K562 (cell line): ENCODE data around the gene PPHLN1. TPM values are rescaled to one million over a fixed set of nuclear protein-coding genes. Genes with fewer than 3 reads are reported as not detected.

ENCODE experiments used
- ASH1L ChIP-seq: fragments of 450-650 bp; IDR thresholded peaks from 2 replicates; pipeline ENCODE4 v1.6.1; 2018; ENCODE audit warnings: borderline replicate concordance, mild to moderate bottlenecking, low read depth; ENCODE audit not compliant: partially characterized antibody
- CBFA2T2 ChIP-seq: fragments of 450-650 bp; conservative IDR thresholded peaks from 2 replicates; pipeline ENCODE4 v1.6.1; 2017; ENCODE audit warnings: mild to moderate bottlenecking
- CBX1 ChIP-seq: sonication (generic); IDR thresholded peaks from 2 replicates; pipeline ENCODE4 v1.6.1; 2016; ENCODE audit warnings: antibody characterized with exemption, low read depth, mild to moderate bottlenecking
- CHAMP1 ChIP-seq: fragments of 450-650 bp; IDR thresholded peaks from 2 replicates; pipeline ENCODE4 v1.6.1; 2016; ENCODE audit warnings: mild to moderate bottlenecking
- CXXC5 ChIP-seq: fragments of 250-450 bp; sonication (Bioruptor Pico); IDR thresholded peaks from 2 replicates; pipeline ENCODE4 v1.8.0; 2022; ENCODE audit warnings: inconsistent platforms, mild to moderate bottlenecking, moderate library complexity
- FOXJ2 ChIP-seq: fragments of 200-800 bp; sonication (Bioruptor generic); IDR thresholded peaks from 2 replicates; pipeline ENCODE4 v1.6.1; 2016; ENCODE audit warnings: missing genetic modification characterization, missing compliant biosample characterization
- IFI16 ChIP-seq: fragments of 250-450 bp; sonication (Bioruptor Pico); IDR thresholded peaks from 2 replicates; pipeline ENCODE4 v2.1.2; 2022; ENCODE audit warnings: mild to moderate bottlenecking, inconsistent platforms
- KLF6 ChIP-seq: fragments of 250-450 bp; sonication (Bioruptor Pico); IDR thresholded peaks from 2 replicates; pipeline ENCODE4 v1.4.0; 2020; ENCODE audit warnings: mild to moderate bottlenecking, moderate library complexity, borderline replicate concordance
- NELFE ChIP-seq: IDR thresholded peaks from 2 replicates; pipeline ENCODE4 v1.6.1; 2011; ENCODE audit warnings: mild to moderate bottlenecking; ENCODE audit not compliant: insufficient read depth, insufficient read length
- PHB ChIP-seq: fragments of 250-450 bp; sonication (Bioruptor Pico); IDR thresholded peaks from 2 replicates; pipeline ENCODE4 v1.5.0; 2021
- PPARD ChIP-seq: fragments of 250-450 bp; sonication (Bioruptor Pico); IDR thresholded peaks from 2 replicates; pipeline ENCODE4 v1.8.0; 2022; ENCODE audit warnings: inconsistent platforms, mild to moderate bottlenecking, moderate library complexity
- SMC3 ChIP-seq: conservative IDR thresholded peaks from 2 replicates; pipeline ENCODE4 v1.6.1; 2011; ENCODE audit warnings: low read depth, low read length, improper control_type of control experiment; ENCODE audit not compliant: insufficient read depth
- TCF7L2 ChIP-seq: fragments of 150-350 bp; IDR thresholded peaks from 2 replicates; pipeline ENCODE4 v1.6.1; 2016; ENCODE audit warnings: low read depth, mild to moderate bottlenecking, low read length, moderate library complexity
- TOE1 ChIP-seq, 2 experiments: fragments of 450-650 bp in 1 of 2; sonication (generic) in 1 of 2; formaldehyde crosslinking in 1 of 2; IDR thresholded peaks; 2 replicates each; pipeline versions ENCODE4 v1.7.1 to v1.8.0; 2016 to 2022; ENCODE audit warnings: borderline replicate concordance in 2 of 2, mild to moderate bottlenecking in 2 of 2, antibody characterized with exemption in 1 of 2, inconsistent platforms in 1 of 2, low read depth in 1 of 2, missing genetic modification reagents in 1 of 2, moderate library complexity in 1 of 2
- ZNF143 ChIP-seq: sonication (generic); formaldehyde crosslinking; IDR thresholded peaks from 2 replicates; pipeline ENCODE4 v1.9.0; 2022; ENCODE audit warnings: mild to moderate bottlenecking, missing genetic modification reagents
- polyA plus RNA-seq, 8 experiments: library from polyadenylated mRNA; depleted of rRNA in 4 of 8; stranded (reverse) in 5 of 8; unstranded in 3 of 8; fragments of >200 nt; fragmentation: Nextera tagmentation in 2 of 8; fragmentation: Illumina TruSeq in 1 of 8; extraction: Ambion mirVana in 2 of 8; extraction: Trizol in 1 of 8; gene quantifications; 2 replicates each; pipeline versions ENCODE4 v1.2.1 to v1.2.3, GENCODE V29; 2011 to 2014; ENCODE audit warnings: inconsistent platforms in 1 of 8, missing spikeins in 1 of 8
- total RNA-seq, 7 experiments: library from RNA; depleted of rRNA in 6 of 7; stranded (reverse); fragments of >200 nt in 6 of 7; fragmentation: Illumina TruSeq in 2 of 7; extraction: Trizol in 2 of 7; gene quantifications; 2 replicates each; pipeline versions ENCODE4 v1.2.1 to v1.2.3, GENCODE V29; 2011 to 2021; ENCODE audit warnings: low replicate concordance in 1 of 7
- TF ChIP-seq, protein P1 (sequence below): fragments of 250-450 bp; sonication (Bioruptor Pico); IDR thresholded peaks from 2 replicates; pipeline ENCODE4 v1.4.0; 2020; ENCODE audit warnings: mild to moderate bottlenecking, moderate library complexity, borderline replicate concordance
- TF ChIP-seq, protein P2 (sequence below): fragments of 450-650 bp; IDR thresholded peaks from 2 replicates; pipeline ENCODE4 v1.6.1; 2016; ENCODE audit warnings: antibody characterized with exemption
- TF ChIP-seq, protein P3 (sequence below): fragments of 450-650 bp; formaldehyde crosslinking; IDR thresholded peaks from 2 replicates; pipeline ENCODE4 v1.4.0; 2022; ENCODE audit warnings: mild to moderate bottlenecking, moderate library complexity

The PPHLN1 gene
- total and polyA plus RNA-seq, 9 of the 15 experiments (the other 6 are each of a cell fraction or from before 2014, with no cell fraction given): 66.3 to 112 (median 93.6) TPM

- TF ChIP-seq, protein P1, sequence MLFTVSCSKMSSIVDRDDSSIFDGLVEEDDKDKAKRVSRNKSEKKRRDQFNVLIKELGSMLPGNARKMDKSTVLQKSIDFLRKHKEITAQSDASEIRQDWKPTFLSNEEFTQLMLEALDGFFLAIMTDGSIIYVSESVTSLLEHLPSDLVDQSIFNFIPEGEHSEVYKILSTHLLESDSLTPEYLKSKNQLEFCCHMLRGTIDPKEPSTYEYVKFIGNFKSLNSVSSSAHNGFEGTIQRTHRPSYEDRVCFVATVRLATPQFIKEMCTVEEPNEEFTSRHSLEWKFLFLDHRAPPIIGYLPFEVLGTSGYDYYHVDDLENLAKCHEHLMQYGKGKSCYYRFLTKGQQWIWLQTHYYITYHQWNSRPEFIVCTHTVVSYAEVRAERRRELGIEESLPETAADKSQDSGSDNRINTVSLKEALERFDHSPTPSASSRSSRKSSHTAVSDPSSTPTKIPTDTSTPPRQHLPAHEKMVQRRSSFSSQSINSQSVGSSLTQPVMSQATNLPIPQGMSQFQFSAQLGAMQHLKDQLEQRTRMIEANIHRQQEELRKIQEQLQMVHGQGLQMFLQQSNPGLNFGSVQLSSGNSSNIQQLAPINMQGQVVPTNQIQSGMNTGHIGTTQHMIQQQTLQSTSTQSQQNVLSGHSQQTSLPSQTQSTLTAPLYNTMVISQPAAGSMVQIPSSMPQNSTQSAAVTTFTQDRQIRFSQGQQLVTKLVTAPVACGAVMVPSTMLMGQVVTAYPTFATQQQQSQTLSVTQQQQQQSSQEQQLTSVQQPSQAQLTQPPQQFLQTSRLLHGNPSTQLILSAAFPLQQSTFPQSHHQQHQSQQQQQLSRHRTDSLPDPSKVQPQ (CRISPR knock-in tag): no peak
- TF ChIP-seq NELFE: no peak
- no peak for TF ChIP-seq CBX1
- TF ChIP-seq, protein P2, sequence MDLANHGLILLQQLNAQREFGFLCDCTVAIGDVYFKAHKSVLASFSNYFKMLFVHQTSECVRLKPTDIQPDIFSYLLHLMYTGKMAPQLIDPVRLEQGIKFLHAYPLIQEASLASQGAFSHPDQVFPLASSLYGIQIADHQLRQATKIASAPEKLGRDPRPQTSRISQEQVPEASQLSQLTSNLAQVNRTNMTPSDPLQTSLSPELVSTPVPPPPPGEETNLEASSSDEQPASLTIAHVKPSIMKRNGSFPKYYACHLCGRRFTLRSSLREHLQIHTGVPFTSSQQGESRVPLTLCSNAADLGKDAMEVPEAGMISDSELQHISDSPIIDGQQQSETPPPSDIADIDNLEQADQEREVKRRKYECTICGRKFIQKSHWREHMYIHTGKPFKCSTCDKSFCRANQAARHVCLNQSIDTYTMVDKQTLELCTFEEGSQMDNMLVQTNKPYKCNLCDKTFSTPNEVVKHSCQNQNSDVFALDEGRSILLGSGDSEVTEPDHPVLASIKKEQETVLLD: no peak
- no peak for TF ChIP-seq CHAMP1
- TF ChIP-seq SMC3: peak; percentile 49
- TF ChIP-seq TOE1 (IDR thresholded peaks at IDR 0.05; ENCODE audit: borderline replicate concordance): no peak
- no peak for TF ChIP-seq TOE1 (CRISPR knock-in tag; IDR thresholded peaks at IDR 0.05; ENCODE audit: borderline replicate concordance, low read depth)
- TF ChIP-seq IFI16 (CRISPR knock-in tag): no peak
- TF ChIP-seq TCF7L2: no peak
- TF ChIP-seq, protein P3, sequence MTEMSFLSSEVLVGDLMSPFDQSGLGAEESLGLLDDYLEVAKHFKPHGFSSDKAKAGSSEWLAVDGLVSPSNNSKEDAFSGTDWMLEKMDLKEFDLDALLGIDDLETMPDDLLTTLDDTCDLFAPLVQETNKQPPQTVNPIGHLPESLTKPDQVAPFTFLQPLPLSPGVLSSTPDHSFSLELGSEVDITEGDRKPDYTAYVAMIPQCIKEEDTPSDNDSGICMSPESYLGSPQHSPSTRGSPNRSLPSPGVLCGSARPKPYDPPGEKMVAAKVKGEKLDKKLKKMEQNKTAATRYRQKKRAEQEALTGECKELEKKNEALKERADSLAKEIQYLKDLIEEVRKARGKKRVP (CRISPR knock-in tag): no peak
- no peak for TF ChIP-seq FOXJ2 (tag)
- TF ChIP-seq CBFA2T2: no peak
- TF ChIP-seq KLF6 (CRISPR knock-in tag): no peak
- no peak for TF ChIP-seq PHB (CRISPR knock-in tag)
- no peak for TF ChIP-seq PPARD
- TF ChIP-seq ZNF143 (CRISPR knock-in tag): no peak
- TF ChIP-seq ASH1L: no peak
- peak; percentile 60 for TF ChIP-seq CXXC5 (CRISPR knock-in tag)
Observed at GRCh38 chr12:42482748-42483520, 157.0 kb downstream of the PPHLN1 start (continued).
